Activated B cell treated with CpG ODN at 0.5 μM for 24 hours (primary cell): ENCODE measurements around the gene PTH2R. TPM values are rescaled to one million over a fixed set of nuclear protein-coding genes. Genes with fewer than 3 reads are reported as not detected.
"Not testable (repeated sequence)": the region's sequence is repeated elsewhere in the genome, so short reads cannot be mapped to it uniquely, and the experiment has no call there.

Source experiments
- ATAC-seq: fragments of 200-7000 bp; cut with Tn5 transposase; one replicate; pipeline ENCODE4 v1.10.0; 2021; ENCODE audit warnings: low read depth, mild to moderate bottlenecking, moderate library complexity
- CTCF ChIA-PET: fragments of 350-600 bp; sonication (Branson Sonifier 250); formaldehyde crosslinking; loops from one replicate; lab custom pipeline; 2021; ENCODE audit warnings: antibody characterized with exemption; lab: Charles Lee
- POLR2A ChIA-PET: fragments of 350-600 bp; sonication (Branson Sonifier 250); formaldehyde crosslinking; loops from one replicate; lab custom pipeline; 2021; ENCODE audit warnings: antibody characterized with exemption; lab: Charles Lee
- DNase-seq: peaks from one replicate; pipeline ENCODE4 v3.0.0; 2022
- H3K27ac Mint-ChIP-seq: one replicate; pipeline ENCODE4 v1.8.0; 2020; ENCODE audit warnings: mixed read lengths
- H3K27me3 Mint-ChIP-seq: one replicate; pipeline ENCODE4 v1.8.0; 2021; ENCODE audit warnings: mixed read lengths
- H3K36me3 Mint-ChIP-seq: one replicate; pipeline ENCODE4 v1.8.0; 2021; ENCODE audit warnings: low read depth, mixed read lengths
- H3K4me1 Mint-ChIP-seq: one replicate; pipeline ENCODE4 v1.8.0; 2021; ENCODE audit warnings: mixed read lengths
- H3K4me3 Mint-ChIP-seq: one replicate; pipeline ENCODE4 v1.8.0; 2020; ENCODE audit warnings: mild to moderate bottlenecking, mixed read lengths
- H3K9me3 Mint-ChIP-seq: one replicate; pipeline ENCODE4 v1.8.0; 2020; ENCODE audit warnings: mixed read lengths
- intact Hi-C: fragments of 100-400 bp; cut with micrococcal nuclease; formaldehyde crosslinking; loops from one replicate; pipeline ENCODE4 v1.15.1; 2024
- total RNA-seq: library from RNA; stranded (reverse); gene quantifications from 2 replicates; pipeline ENCODE4 v1.2.3, GENCODE V29; 2022
- TF ChIP-seq, protein P1 (sequence below): fragments of 200-600 bp; IDR thresholded peaks from one replicate; pipeline ENCODE4 v1.8.0; 2022; ENCODE audit warnings: antibody characterized with exemption, mild to moderate bottlenecking

The PTH2R gene
- total RNA-seq, 1 donor from 2014 or later = 0.29 TPM

- TF ChIP-seq, protein P1, sequence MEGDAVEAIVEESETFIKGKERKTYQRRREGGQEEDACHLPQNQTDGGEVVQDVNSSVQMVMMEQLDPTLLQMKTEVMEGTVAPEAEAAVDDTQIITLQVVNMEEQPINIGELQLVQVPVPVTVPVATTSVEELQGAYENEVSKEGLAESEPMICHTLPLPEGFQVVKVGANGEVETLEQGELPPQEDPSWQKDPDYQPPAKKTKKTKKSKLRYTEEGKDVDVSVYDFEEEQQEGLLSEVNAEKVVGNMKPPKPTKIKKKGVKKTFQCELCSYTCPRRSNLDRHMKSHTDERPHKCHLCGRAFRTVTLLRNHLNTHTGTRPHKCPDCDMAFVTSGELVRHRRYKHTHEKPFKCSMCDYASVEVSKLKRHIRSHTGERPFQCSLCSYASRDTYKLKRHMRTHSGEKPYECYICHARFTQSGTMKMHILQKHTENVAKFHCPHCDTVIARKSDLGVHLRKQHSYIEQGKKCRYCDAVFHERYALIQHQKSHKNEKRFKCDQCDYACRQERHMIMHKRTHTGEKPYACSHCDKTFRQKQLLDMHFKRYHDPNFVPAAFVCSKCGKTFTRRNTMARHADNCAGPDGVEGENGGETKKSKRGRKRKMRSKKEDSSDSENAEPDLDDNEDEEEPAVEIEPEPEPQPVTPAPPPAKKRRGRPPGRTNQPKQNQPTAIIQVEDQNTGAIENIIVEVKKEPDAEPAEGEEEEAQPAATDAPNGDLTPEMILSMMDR = no peak
- DNase-seq = no peak
- Mint-ChIP-seq H3K4me3 (no peak overlapping the region), H3K27me3 (peaks cover 27% of the 10 kb centered on the region), H3K36me3 (no peaks in the 10 kb centered on the region), H3K27ac (no peak overlapping the region), H3K4me1 (no peaks in the 10 kb centered on the region), H3K9me3 (no peaks in the 10 kb centered on the region)
- intact Hi-C loops = no loop called here
- ATAC-seq = no peak
- CTCF ChIA-PET = interaction anchor here (0.7 kb wide), 1 partner anchor 21 kb away, joined by 3 read pairs; no protein-coding TSS in a partner anchor
- POLR2A ChIA-PET = no interaction called here
These were observed 27.4 kb upstream of the PTH2R start for GRCh38 chr2:208379192-208379591.

DNA sequence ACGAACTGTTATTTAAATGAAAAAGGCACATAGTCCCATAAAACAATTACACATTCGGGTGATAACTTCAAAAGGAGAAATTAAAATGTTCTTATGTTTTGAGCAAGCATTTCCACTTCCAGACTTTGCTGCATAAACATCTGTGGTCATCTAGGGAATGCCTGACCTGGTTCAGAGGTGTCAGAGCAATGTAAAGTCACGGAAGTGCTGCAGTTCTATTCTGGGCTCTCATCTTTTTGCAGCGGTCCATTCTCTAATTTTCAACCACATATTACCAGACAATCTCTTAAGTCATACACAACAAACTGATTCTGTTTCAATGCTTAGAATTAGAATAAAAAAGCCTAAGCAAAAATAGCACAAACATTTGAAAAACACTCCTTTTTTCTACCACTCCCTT lies 22.0 kb upstream of the PTH2R start:
- POLR2A ChIA-PET = no interaction called here
- no peak overlapping the region for H3K4me3 Mint-ChIP-seq
- no peaks in the 10 kb centered on the region for H3K4me1 Mint-ChIP-seq
- ATAC-seq (no peak), DNase-seq (no peak)
- CTCF ChIA-PET = no interaction called here
- no peaks in the 10 kb centered on the region for H3K36me3 Mint-ChIP-seq
- no peak overlapping the region for H3K27ac Mint-ChIP-seq
- TF ChIP-seq, protein P1 = no peak
- intact Hi-C loops = no loop called here
- no peaks in the 10 kb centered on the region for H3K9me3 Mint-ChIP-seq
- H3K27me3 Mint-ChIP-seq = peaks cover 35% of the 10 kb centered on the region

DNA sequence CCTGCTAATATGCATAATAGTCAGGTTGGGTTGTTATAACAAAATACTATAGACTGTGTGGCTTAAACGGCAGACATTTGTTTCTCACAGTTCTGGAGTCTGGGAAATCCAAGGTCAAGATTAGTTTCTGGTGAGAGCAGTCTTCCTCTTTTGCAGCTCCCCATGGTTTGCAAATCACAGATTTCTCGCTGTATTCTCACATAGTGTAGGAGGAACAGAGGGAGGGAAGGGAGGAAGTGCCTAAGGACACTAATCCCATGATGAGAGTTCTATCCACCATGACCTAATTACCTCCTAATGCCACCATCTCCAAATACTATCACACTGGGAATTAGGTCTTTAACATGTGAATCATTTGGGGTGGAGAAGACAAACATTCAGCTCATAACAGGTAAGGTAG lies 20.1 kb upstream of the PTH2R start:
- POLR2A ChIA-PET = no interaction called here
- no peak for ATAC-seq
- no peaks in the 10 kb centered on the region for H3K36me3 Mint-ChIP-seq
- H3K4me1 Mint-ChIP-seq = no peaks in the 10 kb centered on the region
- DNase-seq = no peak
- H3K27me3 Mint-ChIP-seq = peaks cover 32% of the 10 kb centered on the region
- no peak overlapping the region for H3K4me3 Mint-ChIP-seq
- TF ChIP-seq, protein P1 = no peak
- H3K9me3 Mint-ChIP-seq = no peaks in the 10 kb centered on the region
- CTCF ChIA-PET = no interaction called here
- intact Hi-C loops = no loop called here
- H3K27ac Mint-ChIP-seq = no peak overlapping the region

DNA sequence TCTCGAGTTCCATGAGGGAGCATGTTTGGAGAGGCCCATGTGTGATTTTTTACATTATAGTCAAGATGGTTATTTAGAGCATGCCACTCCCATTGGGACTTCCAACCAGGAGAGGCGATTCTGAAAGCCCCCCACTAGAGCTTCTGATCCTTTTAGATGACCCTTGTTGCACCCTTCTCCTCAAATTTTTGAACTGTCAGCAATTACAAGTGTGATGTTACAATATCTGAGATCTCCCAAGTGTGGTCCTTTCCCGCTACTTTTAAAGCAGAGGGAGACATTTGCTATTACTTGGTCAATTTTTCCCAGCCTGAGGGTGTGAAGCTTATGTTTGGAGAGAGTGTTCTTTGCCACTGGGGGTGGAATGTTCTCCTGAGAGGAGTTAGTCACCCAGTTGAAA lies 16.7 kb upstream of the PTH2R start:
- TF ChIP-seq, protein P1 = no peak
- peaks cover 10% of the 10 kb centered on the region for H3K27me3 Mint-ChIP-seq
- ATAC-seq (no peak), DNase-seq (no peak)
- H3K4me1 Mint-ChIP-seq = no peaks in the 10 kb centered on the region
- intact Hi-C loops = no loop called here
- peaks cover 15% of the 10 kb centered on the region for H3K9me3 Mint-ChIP-seq
- H3K4me3 Mint-ChIP-seq = no peak overlapping the region
- ChIA-PET CTCF (no interaction called here), POLR2A (no interaction called here)
- H3K36me3 Mint-ChIP-seq = peaks cover 4% of the 10 kb centered on the region
- no peak overlapping the region for H3K27ac Mint-ChIP-seq

GRCh38 chr2:208392300-208392699 lies 14.3 kb upstream of the PTH2R start:
- TF ChIP-seq, protein P1 = no peak
- no peak overlapping the region for H3K27ac Mint-ChIP-seq
- ChIA-PET POLR2A (no interaction called here), CTCF (no interaction called here)
- no peak overlapping the region for H3K4me3 Mint-ChIP-seq
- peaks cover 5% of the 10 kb centered on the region for H3K27me3 Mint-ChIP-seq
- H3K36me3 Mint-ChIP-seq = peaks cover 4% of the 10 kb centered on the region
- intact Hi-C loops = no loop called here
- no peak for DNase-seq
- H3K9me3 Mint-ChIP-seq = peaks cover 19% of the 10 kb centered on the region
- no peak for ATAC-seq
- H3K4me1 Mint-ChIP-seq = no peaks in the 10 kb centered on the region

DNA sequence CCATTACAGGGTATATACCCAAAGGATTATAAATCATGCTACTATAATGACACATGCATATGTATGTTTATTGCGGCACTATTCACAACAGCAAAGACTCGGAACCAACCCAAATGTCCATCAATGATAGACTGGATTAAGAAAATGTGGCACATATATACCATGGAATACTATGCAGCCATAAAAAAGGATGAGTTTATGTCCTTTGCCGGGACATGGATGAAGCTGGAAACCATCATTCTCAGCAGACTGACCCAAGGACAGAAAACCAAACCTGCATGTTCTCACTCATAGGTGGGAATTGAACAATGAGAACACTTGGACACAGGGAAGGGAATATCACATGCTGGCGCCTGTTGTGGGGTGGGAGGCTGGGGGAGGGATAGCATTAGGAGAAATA lies 9.8 kb upstream of the PTH2R start:
- intact Hi-C loops = loop anchor here (5.0 kb wide), 1 partner anchor 1161 kb away; no protein-coding TSS in a partner anchor
- CTCF ChIA-PET, POLR2A ChIA-PET, H3K27ac Mint-ChIP-seq, H3K4me1 Mint-ChIP-seq, DNase-seq, H3K36me3 Mint-ChIP-seq, ATAC-seq, H3K4me3 Mint-ChIP-seq: not testable (repeated sequence)
- Mint-ChIP-seq H3K27me3 (peaks cover 10% of the 10 kb centered on the region), H3K9me3 (peaks cover 19% of the 10 kb centered on the region)
